ENCODE data around the gene NDUFA8. TPM values are rescaled to one million over a fixed set of nuclear protein-coding genes. Genes with fewer than 3 reads are reported as not detected.

Gene NDUFA8
- total and polyA plus RNA-seq, 9 of the 15 experiments (the other 6 are each of a cell fraction or from before 2014, with no cell fraction given), result 105 to 212 (median 133) TPM

DNA sequence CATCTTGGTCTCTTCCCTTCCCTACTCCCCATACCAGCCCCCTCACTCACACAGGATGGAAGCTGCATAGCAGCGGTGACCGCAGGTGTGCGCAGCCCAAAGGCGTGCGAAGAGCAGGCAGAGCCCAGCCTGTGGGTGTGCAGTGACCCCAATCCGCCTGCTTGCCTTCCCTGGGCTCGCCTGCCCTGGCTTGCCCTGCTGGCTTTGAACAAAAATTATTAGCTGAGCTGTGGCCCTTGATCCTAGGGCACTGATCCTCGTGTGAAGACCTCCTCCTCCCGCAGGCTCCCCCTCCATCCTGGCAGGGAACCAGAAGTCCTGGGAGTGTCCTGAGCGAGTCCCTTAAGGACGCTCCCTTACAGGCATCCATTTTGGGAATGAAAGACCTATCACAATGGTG is 32.0 kb upstream of the NDUFA8 start (continued):
- TF ChIP-seq, protein P1, sequence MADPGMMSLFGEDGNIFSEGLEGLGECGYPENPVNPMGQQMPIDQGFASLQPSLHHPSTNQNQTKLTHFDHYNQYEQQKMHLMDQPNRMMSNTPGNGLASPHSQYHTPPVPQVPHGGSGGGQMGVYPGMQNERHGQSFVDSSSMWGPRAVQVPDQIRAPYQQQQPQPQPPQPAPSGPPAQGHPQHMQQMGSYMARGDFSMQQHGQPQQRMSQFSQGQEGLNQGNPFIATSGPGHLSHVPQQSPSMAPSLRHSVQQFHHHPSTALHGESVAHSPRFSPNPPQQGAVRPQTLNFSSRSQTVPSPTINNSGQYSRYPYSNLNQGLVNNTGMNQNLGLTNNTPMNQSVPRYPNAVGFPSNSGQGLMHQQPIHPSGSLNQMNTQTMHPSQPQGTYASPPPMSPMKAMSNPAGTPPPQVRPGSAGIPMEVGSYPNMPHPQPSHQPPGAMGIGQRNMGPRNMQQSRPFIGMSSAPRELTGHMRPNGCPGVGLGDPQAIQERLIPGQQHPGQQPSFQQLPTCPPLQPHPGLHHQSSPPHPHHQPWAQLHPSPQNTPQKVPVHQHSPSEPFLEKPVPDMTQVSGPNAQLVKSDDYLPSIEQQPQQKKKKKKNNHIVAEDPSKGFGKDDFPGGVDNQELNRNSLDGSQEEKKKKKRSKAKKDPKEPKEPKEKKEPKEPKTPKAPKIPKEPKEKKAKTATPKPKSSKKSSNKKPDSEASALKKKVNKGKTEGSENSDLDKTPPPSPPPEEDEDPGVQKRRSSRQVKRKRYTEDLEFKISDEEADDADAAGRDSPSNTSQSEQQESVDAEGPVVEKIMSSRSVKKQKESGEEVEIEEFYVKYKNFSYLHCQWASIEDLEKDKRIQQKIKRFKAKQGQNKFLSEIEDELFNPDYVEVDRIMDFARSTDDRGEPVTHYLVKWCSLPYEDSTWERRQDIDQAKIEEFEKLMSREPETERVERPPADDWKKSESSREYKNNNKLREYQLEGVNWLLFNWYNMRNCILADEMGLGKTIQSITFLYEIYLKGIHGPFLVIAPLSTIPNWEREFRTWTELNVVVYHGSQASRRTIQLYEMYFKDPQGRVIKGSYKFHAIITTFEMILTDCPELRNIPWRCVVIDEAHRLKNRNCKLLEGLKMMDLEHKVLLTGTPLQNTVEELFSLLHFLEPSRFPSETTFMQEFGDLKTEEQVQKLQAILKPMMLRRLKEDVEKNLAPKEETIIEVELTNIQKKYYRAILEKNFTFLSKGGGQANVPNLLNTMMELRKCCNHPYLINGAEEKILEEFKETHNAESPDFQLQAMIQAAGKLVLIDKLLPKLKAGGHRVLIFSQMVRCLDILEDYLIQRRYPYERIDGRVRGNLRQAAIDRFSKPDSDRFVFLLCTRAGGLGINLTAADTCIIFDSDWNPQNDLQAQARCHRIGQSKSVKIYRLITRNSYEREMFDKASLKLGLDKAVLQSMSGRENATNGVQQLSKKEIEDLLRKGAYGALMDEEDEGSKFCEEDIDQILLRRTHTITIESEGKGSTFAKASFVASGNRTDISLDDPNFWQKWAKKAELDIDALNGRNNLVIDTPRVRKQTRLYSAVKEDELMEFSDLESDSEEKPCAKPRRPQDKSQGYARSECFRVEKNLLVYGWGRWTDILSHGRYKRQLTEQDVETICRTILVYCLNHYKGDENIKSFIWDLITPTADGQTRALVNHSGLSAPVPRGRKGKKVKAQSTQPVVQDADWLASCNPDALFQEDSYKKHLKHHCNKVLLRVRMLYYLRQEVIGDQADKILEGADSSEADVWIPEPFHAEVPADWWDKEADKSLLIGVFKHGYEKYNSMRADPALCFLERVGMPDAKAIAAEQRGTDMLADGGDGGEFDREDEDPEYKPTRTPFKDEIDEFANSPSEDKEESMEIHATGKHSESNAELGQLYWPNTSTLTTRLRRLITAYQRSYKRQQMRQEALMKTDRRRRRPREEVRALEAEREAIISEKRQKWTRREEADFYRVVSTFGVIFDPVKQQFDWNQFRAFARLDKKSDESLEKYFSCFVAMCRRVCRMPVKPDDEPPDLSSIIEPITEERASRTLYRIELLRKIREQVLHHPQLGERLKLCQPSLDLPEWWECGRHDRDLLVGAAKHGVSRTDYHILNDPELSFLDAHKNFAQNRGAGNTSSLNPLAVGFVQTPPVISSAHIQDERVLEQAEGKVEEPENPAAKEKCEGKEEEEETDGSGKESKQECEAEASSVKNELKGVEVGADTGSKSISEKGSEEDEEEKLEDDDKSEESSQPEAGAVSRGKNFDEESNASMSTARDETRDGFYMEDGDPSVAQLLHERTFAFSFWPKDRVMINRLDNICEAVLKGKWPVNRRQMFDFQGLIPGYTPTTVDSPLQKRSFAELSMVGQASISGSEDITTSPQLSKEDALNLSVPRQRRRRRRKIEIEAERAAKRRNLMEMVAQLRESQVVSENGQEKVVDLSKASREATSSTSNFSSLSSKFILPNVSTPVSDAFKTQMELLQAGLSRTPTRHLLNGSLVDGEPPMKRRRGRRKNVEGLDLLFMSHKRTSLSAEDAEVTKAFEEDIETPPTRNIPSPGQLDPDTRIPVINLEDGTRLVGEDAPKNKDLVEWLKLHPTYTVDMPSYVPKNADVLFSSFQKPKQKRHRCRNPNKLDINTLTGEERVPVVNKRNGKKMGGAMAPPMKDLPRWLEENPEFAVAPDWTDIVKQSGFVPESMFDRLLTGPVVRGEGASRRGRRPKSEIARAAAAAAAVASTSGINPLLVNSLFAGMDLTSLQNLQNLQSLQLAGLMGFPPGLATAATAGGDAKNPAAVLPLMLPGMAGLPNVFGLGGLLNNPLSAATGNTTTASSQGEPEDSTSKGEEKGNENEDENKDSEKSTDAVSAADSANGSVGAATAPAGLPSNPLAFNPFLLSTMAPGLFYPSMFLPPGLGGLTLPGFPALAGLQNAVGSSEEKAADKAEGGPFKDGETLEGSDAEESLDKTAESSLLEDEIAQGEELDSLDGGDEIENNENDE (IDR thresholded peaks at IDR 0.05; ENCODE audit: low read depth, low read length), result no peak
- TF ChIP-seq DDX20 (tag; IDR thresholded peaks at IDR 0.05; ENCODE audit: low read depth), result no peak
- TF ChIP-seq SMAD2 (IDR thresholded peaks at IDR 0.05; ENCODE audit: low read depth, low read length), result no peak
- no peak for TF ChIP-seq ZNF696 (CRISPR knock-in tag; conservative IDR thresholded peaks at IDR 0.05)
- TF ChIP-seq ZNF707 (CRISPR knock-in tag; conservative IDR thresholded peaks at IDR 0.05), result no peak
- TF ChIP-seq MYBL2 (IDR thresholded peaks at IDR 0.05; ENCODE audit: low read depth), result no peak
- TF ChIP-seq MYBL2 (CRISPR knock-in tag; IDR thresholded peaks at IDR 0.05; ENCODE audit: borderline replicate concordance), result no peak
- no peak for TF ChIP-seq ZNF23 (CRISPR knock-in tag; IDR thresholded peaks at IDR 0.05)
- TF ChIP-seq GATAD2B (IDR thresholded peaks at IDR 0.05; ENCODE audit: borderline replicate concordance), result no peak

Measured in K562 (cell line).